GM19372 (cell line): Measurements from ENCODE around the gene DYDC1.
"Not testable (repeated sequence)": the region's sequence is repeated elsewhere in the genome, so short reads cannot be mapped to it uniquely, and the experiment has no call there.

Source experiments
- ATAC-seq: cut with Tn5 transposase; IDR thresholded peaks from one replicate; pipeline ENCODE4 v1.9.1; 2021; ENCODE audit warnings: mild to moderate bottlenecking, low read depth, moderate library complexity; ENCODE audit not compliant: unreplicated experiment

DYDC1 gene

GRCh38 chr10:80344912-80345311 lies 11.6 kb downstream of the DYDC1 start:
- ATAC-seq = no peak

DNA sequence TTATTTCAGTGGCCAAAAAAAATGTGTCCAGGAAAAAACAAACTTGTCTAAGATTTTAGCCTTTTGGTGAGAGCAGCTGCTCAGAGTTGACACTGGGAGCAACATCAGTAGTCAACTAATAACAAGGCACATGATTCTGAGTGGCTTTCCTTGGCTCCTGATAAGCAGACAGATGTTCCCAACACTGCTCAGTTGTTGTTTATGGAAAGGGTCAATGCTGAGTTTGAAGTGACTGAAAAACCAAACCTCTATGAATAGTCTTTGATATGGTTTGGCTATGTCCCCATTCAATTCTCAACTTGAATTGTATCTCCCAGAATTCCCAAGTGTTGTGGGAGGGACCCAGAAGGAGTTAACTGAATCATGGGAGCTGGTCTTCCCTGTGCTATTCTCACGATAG lies 12.3 kb downstream of the DYDC1 start:
- ATAC-seq = no peak

GRCh38 chr10:80333983-80334382 lies 22.6 kb downstream of the DYDC1 start:
- ATAC-seq = no peak

GRCh38 chr10:80324891-80325364 lies 31.6 kb downstream of the DYDC1 start:
- no peak for ATAC-seq

- ATAC-seq = no peak
These were observed 32.5 kb downstream of the DYDC1 start for GRCh38 chr10:80324086-80324485.

- ATAC-seq = no peak
These were observed 33.2 kb downstream of the DYDC1 start for GRCh38 chr10:80323311-80323710.

DNA sequence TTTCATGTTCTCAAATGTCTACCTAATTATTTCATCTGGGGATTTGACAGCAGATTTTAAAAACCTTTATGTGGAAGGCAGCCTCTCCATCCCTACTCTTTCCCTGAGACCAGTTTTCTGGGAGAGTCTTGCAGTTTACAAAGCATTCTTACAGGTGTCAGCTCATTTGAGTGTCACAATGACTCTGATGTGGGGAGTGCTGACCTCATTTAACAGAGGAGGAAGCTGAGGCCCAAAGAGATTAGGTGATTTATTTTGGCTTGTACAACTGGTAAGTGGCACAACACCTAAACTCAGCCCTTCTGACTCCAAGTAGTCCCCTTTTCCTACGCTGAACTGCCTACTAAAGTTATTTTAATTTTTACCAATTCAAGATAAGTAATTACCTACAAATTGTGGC lies 33.8 kb downstream of the DYDC1 start:
- ATAC-seq = no peak

- ATAC-seq = no peak
These were observed 34.4 kb downstream of the DYDC1 start for GRCh38 chr10:80322158-80322557.

GRCh38 chr10:80321183-80321582 lies 35.4 kb downstream of the DYDC1 start:
- ATAC-seq = no peak

- ATAC-seq = no peak
These were observed 36.2 kb downstream of the DYDC1 start for GRCh38 chr10:80320377-80320776.

GRCh38 chr10:80319725-80320290 lies 36.7 kb downstream of the DYDC1 start:
- no peak for ATAC-seq

GRCh38 chr10:80319318-80319717 lies 37.2 kb downstream of the DYDC1 start:
- no peak for ATAC-seq

- ATAC-seq = no peak
These were observed 37.8 kb downstream of the DYDC1 start for GRCh38 chr10:80318742-80319141.

GRCh38 chr10:80315391-80315790 lies 41.2 kb downstream of the DYDC1 start:
- no peak for ATAC-seq

DNA sequence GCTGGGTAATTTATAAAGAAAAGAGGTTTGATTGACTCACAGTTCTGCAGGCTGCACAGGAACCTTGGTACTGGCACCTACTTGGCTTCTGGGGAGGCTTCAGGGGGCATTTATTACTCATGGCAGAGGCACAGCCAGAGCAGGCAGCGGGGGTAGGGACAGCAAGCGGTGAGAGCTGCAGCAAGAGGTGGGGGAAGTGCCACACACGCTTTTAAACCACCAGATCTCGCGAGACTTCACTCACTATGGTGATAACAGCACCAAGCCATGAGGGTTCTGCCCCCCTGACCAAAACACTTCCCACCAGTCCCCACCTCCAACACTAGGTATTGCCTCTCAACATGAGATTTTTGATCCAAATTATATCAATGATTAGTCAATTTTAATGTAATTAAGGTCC lies 43.0 kb downstream of the DYDC1 start:
- ATAC-seq = no peak

DNA sequence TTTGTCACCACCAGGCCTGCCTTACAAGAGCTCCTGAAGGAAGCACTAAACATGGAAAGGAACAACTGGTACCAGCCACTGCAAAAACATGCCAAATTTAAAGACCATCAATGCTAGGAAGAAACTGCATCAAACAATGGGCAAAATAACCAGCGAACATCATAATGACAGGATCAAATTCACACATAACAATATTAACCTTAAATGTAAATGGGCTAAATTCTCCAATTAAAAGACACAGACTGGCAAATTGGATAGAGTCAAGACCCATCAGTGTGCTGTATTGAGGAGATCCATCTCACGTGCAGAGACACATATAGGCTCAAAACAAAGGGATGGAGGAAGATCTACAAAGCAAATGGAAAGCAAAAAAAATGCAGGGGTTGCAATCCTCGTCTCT lies 50.6 kb downstream of the DYDC1 start:
- ATAC-seq = not testable (repeated sequence)

DNA sequence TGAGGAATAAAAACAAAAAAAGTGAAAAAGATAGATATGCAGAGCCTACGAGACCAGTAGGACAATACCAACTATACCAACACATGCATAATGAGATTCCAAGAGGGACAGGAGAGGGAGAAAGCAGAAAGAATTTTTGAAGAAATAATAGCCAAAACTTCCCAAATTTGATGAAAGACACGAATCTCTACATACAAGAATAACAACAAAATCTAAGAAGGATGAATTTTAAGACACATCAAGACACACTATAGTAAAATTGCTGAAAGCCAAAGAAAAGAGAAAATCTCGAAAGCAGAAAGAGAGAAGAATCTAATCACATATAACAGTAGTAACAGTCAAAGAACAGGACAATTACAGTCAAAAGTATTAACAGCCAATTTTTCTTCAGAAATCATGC lies 59.6 kb downstream of the DYDC1 start:
- no peak for ATAC-seq

DNA sequence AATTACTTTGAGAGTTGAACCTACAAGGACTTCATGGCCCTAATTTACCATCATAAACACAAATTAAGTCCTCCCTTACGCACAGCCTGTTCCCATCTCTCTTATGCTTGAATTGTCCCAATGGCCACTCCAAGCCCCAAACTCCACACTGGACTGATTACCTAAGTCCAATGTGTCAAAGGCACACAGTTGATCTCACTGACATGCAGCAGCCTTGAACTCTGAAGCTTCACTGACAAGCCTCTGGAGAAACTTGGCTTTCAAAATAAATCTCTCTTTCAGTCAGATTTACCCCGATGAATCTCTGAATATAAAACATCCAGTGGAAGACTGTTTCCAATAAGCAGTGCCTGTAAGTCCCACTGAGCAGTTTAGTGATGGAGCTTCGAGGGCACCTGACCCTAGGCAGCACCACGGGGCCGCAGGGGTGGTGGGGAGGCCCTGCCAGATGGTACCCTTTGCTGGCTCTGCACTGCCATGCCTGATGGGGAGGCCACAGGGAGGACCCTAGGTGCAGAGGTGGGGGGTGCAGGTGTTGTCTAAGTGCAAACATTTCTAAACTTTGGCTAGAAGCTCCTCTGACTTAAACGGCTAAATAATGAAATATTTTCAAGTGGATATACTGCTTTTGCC lies 63.8 kb downstream of the DYDC1 start:
- ATAC-seq = no peak

GRCh38 chr10:80290474-80291220 lies 65.9 kb downstream of the DYDC1 start:
- no peak for ATAC-seq

- ATAC-seq = no peak
These were observed 66.9 kb downstream of the DYDC1 start, which contains the start of gene MAT1A for GRCh38 chr10:80289451-80290287. TSS of gene MAT1A (minus strand) at chr10:80289658. CDS start at chr10:80289423, 235 bp downstream.

DNA sequence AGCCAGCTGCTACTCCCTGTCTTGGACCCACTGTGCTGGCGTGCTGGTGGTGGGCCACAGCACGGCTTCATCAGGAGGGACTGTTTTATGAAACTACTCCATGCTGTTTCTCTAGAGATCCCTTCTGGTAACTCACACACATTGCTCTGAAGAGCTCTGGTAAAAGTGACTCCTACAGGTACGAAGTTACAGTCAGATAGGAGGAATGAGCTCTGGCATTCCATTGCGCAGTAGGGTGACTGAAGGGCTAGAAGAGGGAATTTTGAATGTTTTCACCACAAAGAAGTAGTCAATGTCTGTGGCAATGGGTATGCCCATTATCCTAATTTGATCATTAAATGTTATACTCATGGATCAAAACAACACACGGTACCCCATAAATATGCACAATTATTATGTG lies 67.7 kb downstream of the DYDC1 start:
- no peak for ATAC-seq
